Mesodermal cell (in vitro differentiated cells): ENCODE measurements around the gene ST6GALNAC1.
A peak's percentile ranks its signal among the peaks of the same experiment; 100 is the strongest.
"Not testable (repeated sequence)": the region's sequence is repeated elsewhere in the genome, so short reads cannot be mapped to it uniquely, and the experiment has no call there.

ENCODE experiments used
- H3K27ac ChIP-seq: 2 replicates; pipeline ENCODE4 v1.7.0; 2013; ENCODE audit warnings: mild to moderate bottlenecking, low read depth, low read length, moderate library complexity; ENCODE audit not compliant: severe bottlenecking
- H3K36me3 ChIP-seq: 2 replicates; pipeline ENCODE4 v1.7.1; 2013; ENCODE audit warnings: mild to moderate bottlenecking, low read length, moderate library complexity; ENCODE audit not compliant: control insufficient read depth, insufficient read depth
- H3K4me1 ChIP-seq: one replicate; pipeline ENCODE4 v1.7.1; 2013; ENCODE audit warnings: mild to moderate bottlenecking, low read length; ENCODE audit not compliant: insufficient read depth, control insufficient read depth, poor library complexity, severe bottlenecking
- H3K4me3 ChIP-seq: 2 replicates; pipeline ENCODE4 v1.7.0; 2013; ENCODE audit warnings: low read length, control low read depth, mild to moderate bottlenecking; ENCODE audit not compliant: insufficient read depth, poor library complexity, severe bottlenecking; ENCODE audit errors: extremely low read depth
- H3K9me3 ChIP-seq: 2 replicates; pipeline ENCODE4 v1.7.1; 2013; ENCODE audit warnings: mild to moderate bottlenecking, low read length, moderate library complexity; ENCODE audit not compliant: control insufficient read depth
- WGBS, 2 experiments: methylation state at CpG; one replicate each; pipeline ENCODE4 v1.1.5; 2013; ENCODE audit warnings: missing lambda C conversion rate in 2 of 2; ENCODE audit not compliant: insufficient coverage in 2 of 2; 5-methylcytosine and 5-hydroxymethylcytosine counted together

ST6GALNAC1 gene

GRCh38 chr17:76641501-76641900 is 2.1 kb downstream of the ST6GALNAC1 start:
- Histone ChIP-seq H3K9me3 (no peaks in the 10 kb centered on the region), H3K36me3 (no peaks in the 10 kb centered on the region), H3K27ac (no peak overlapping the region), H3K4me1 (peaks cover 2% of the 10 kb centered on the region), H3K4me3 (no peak overlapping the region)
- 90% methylated on average over 2 of the region's 3 CpGs; no CpG with 5 or more reads in 1 of the 2 experiments for WGBS, 2 experiments

GRCh38 chr17:76640550-76641380 is 2.8 kb downstream of the ST6GALNAC1 start:
- Histone ChIP-seq H3K4me3 (no peak overlapping the region), H3K27ac (no peak overlapping the region), H3K36me3 (no peaks in the 10 kb centered on the region), H3K9me3 (no peaks in the 10 kb centered on the region), H3K4me1 (peaks cover 2% of the 10 kb centered on the region)
- 67 to 100% methylated on average over 1 of the region's 6 CpGs for WGBS, 2 experiments

- no peak overlapping the region for H3K27ac ChIP-seq
- 91 to 95% methylated on average over 4 to 8 of the region's 10 CpGs for WGBS, 2 experiments
- H3K4me1 ChIP-seq, result no peaks in the 10 kb centered on the region
- no peaks in the 10 kb centered on the region for H3K36me3 ChIP-seq
- no peak overlapping the region for H3K4me3 ChIP-seq
- no peaks in the 10 kb centered on the region for H3K9me3 ChIP-seq
Observed at GRCh38 chr17:76638263-76638662, 5.3 kb downstream of the ST6GALNAC1 start.

GRCh38 chr17:76636486-76637206 is 6.9 kb downstream of the ST6GALNAC1 start:
- H3K4me1 ChIP-seq, H3K4me3 ChIP-seq, H3K27ac ChIP-seq, H3K36me3 ChIP-seq, H3K9me3 ChIP-seq: not testable (repeated sequence)
- WGBS, 2 experiments, result 94 to 96% methylated on average over 8 to 12 of the region's 27 CpGs

GRCh38 chr17:76635659-76636360 is 7.7 kb downstream of the ST6GALNAC1 start:
- Histone ChIP-seq H3K4me1 (no peaks in the 10 kb centered on the region), H3K9me3 (no peaks in the 10 kb centered on the region), H3K27ac (peak overlapping the region; percentile 24), H3K36me3 (no peaks in the 10 kb centered on the region), H3K4me3 (no peak overlapping the region)
- WGBS, 2 experiments, result 89 to 97% methylated on average over 3 to 5 of the region's 8 CpGs

- no peaks in the 10 kb centered on the region for H3K9me3 ChIP-seq
- H3K4me1 ChIP-seq, result no peaks in the 10 kb centered on the region
- WGBS, 2 experiments, result 91 to 94% methylated on average over 5 of the region's 5 CpGs
- H3K27ac ChIP-seq, result peak overlapping the region; percentile 24
- H3K36me3 ChIP-seq, result no peaks in the 10 kb centered on the region
- H3K4me3 ChIP-seq, result no peak overlapping the region
Observed at GRCh38 chr17:76635039-76635438, 8.5 kb downstream of the ST6GALNAC1 start.

- Histone ChIP-seq H3K4me1 (no peaks in the 10 kb centered on the region), H3K36me3 (no peaks in the 10 kb centered on the region), H3K4me3 (no peak overlapping the region), H3K27ac (no peak overlapping the region), H3K9me3 (no peaks in the 10 kb centered on the region)
- whole genome bisulfite sequencing, 2 experiments, result 93 to 94% methylated on average over 8 to 10 of the region's 14 CpGs
Observed at GRCh38 chr17:76633628-76634328, 9.8 kb downstream of the ST6GALNAC1 start.

- Histone ChIP-seq H3K4me1 (no peaks in the 10 kb centered on the region), H3K27ac (no peak overlapping the region), H3K4me3 (no peak overlapping the region), H3K36me3 (no peaks in the 10 kb centered on the region), H3K9me3 (no peaks in the 10 kb centered on the region)
- WGBS, 2 experiments, result 80 to 82% methylated on average over 6 to 9 of the region's 10 CpGs
Observed at GRCh38 chr17:76631821-76632565, 11.6 kb downstream of the ST6GALNAC1 start.

- Histone ChIP-seq H3K36me3 (no peaks in the 10 kb centered on the region), H3K27ac (no peak overlapping the region), H3K9me3 (no peaks in the 10 kb centered on the region), H3K4me3 (no peak overlapping the region), H3K4me1 (no peaks in the 10 kb centered on the region)
- 63 to 69% methylated on average over 5 to 6 of the region's 6 CpGs for whole genome bisulfite sequencing, 2 experiments
Observed at GRCh38 chr17:76630151-76630550, 13.4 kb downstream of the ST6GALNAC1 start.

GRCh38 chr17:76627510-76627909 is 16.0 kb downstream of the ST6GALNAC1 start:
- Histone ChIP-seq H3K27ac (no peak overlapping the region), H3K36me3 (no peaks in the 10 kb centered on the region), H3K4me3 (no peak overlapping the region), H3K9me3 (no peaks in the 10 kb centered on the region), H3K4me1 (no peaks in the 10 kb centered on the region)
- WGBS, 2 experiments, result 90 to 93% methylated on average over 2 to 4 of the region's 13 CpGs
